Measurements from ENCODE around the gene KIF21B. TPM values are rescaled to one million over a fixed set of nuclear protein-coding genes. Genes with fewer than 3 reads are reported as not detected.

The KIF21B gene
- total and polyA plus RNA-seq, 7 donors: 0.28 to 18.4 (median 0.81) TPM

GRCh38 chr1:201002510-201002909 lies 21.0 kb downstream of the KIF21B start:
- DNase-seq: no peak
- TF ChIP-seq CTCF (IDR thresholded peaks at IDR 0.05): no peak
- no peak for TF ChIP-seq POLR2AphosphoS5 (IDR thresholded peaks at IDR 0.05)
- TF ChIP-seq EP300 (IDR thresholded peaks at IDR 0.05): no peak
- no peak for TF ChIP-seq POLR2A (IDR thresholded peaks at IDR 0.05)
- WGBS, 2 donors: 88 to 92% methylated on average over 1 of the region's 1 CpG
- Histone ChIP-seq H3K4me1 (no peaks in the 10 kb centered on the region), H3K27me3 (no peaks in the 10 kb centered on the region), H3K27ac (no peak overlapping the region), H3K4me3 (no peak overlapping the region), H3K36me3 (no peaks in the 10 kb centered on the region), H3K9me3 (no peaks in the 10 kb centered on the region)
- intact Hi-C loops (cut with DNase I): no loop called here

GRCh38 chr1:201001962-201002361 lies 21.6 kb downstream of the KIF21B start:
- H3K36me3 ChIP-seq: no peaks in the 10 kb centered on the region
- H3K27me3 ChIP-seq: no peaks in the 10 kb centered on the region
- H3K9me3 ChIP-seq: no peaks in the 10 kb centered on the region
- H3K4me1 ChIP-seq: no peaks in the 10 kb centered on the region
- TF ChIP-seq CTCF (IDR thresholded peaks at IDR 0.05) (no peak), POLR2A (IDR thresholded peaks at IDR 0.05) (no peak), POLR2AphosphoS5 (IDR thresholded peaks at IDR 0.05) (no peak), EP300 (IDR thresholded peaks at IDR 0.05) (no peak)
- intact Hi-C loops (cut with DNase I): no loop called here
- H3K27ac ChIP-seq: no peak overlapping the region
- no peak overlapping the region for H3K4me3 ChIP-seq
- DNase-seq: no peak
- WGBS, 2 donors: 91 to 93% methylated on average over 11 of the region's 11 CpGs

- Histone ChIP-seq H3K4me1 (no peaks in the 10 kb centered on the region), H3K9me3 (no peaks in the 10 kb centered on the region), H3K27me3 (no peaks in the 10 kb centered on the region), H3K36me3 (no peaks in the 10 kb centered on the region), H3K4me3 (no peak overlapping the region), H3K27ac (no peak overlapping the region)
- intact Hi-C loops (cut with DNase I): no loop called here
- WGBS, 2 donors: 95 to 98% methylated on average over 25 of the region's 25 CpGs
- TF ChIP-seq POLR2A (IDR thresholded peaks at IDR 0.05) (no peak), POLR2AphosphoS5 (IDR thresholded peaks at IDR 0.05) (no peak)
- DNase-seq: no peak
Observed at GRCh38 chr1:201000391-201000790, 23.1 kb downstream of the KIF21B start.

GRCh38 chr1:200999667-201000066 lies 23.8 kb downstream of the KIF21B start:
- intact Hi-C loops (cut with DNase I): no loop called here
- TF ChIP-seq EP300 (IDR thresholded peaks at IDR 0.05) (no peak), CTCF (IDR thresholded peaks at IDR 0.05) (no peak), POLR2AphosphoS5 (IDR thresholded peaks at IDR 0.05) (no peak), POLR2A (IDR thresholded peaks at IDR 0.05) (no peak)

GRCh38 chr1:200998323-200998722 lies 25.2 kb downstream of the KIF21B start:
- WGBS, 2 donors: 94 to 97% methylated on average over 16 of the region's 16 CpGs
- H3K4me3 ChIP-seq: no peak overlapping the region
- H3K27me3 ChIP-seq: no peaks in the 10 kb centered on the region
- no peaks in the 10 kb centered on the region for H3K9me3 ChIP-seq
- no peak overlapping the region for H3K27ac ChIP-seq
- no peaks in the 10 kb centered on the region for H3K36me3 ChIP-seq
- TF ChIP-seq CTCF (IDR thresholded peaks at IDR 0.05) (no peak), EP300 (IDR thresholded peaks at IDR 0.05) (no peak), POLR2A (IDR thresholded peaks at IDR 0.05) (no peak), POLR2AphosphoS5 (IDR thresholded peaks at IDR 0.05) (no peak)
- intact Hi-C loops (cut with DNase I): no loop called here
- no peaks in the 10 kb centered on the region for H3K4me1 ChIP-seq
- no peak for DNase-seq

More at GRCh38 chr1:200999667-201000066, 23.8 kb downstream of the KIF21B start:
- no peaks in the 10 kb centered on the region for H3K4me1 ChIP-seq
- no peaks in the 10 kb centered on the region for H3K27me3 ChIP-seq
- H3K4me3 ChIP-seq: no peak overlapping the region
- no peaks in the 10 kb centered on the region for H3K36me3 ChIP-seq
- 92 to 96% methylated on average over 14 of the region's 14 CpGs for WGBS, 2 donors
- DNase-seq: no peak
- H3K9me3 ChIP-seq: no peaks in the 10 kb centered on the region
- H3K27ac ChIP-seq: no peak overlapping the region

All from sigmoid colon (tissue), 7 donors.